GM12874 (cell line): Measurements from ENCODE around the gene ZSWIM1.

Experiments
- TF ChIP-seq, protein P1 (sequence below): IDR thresholded peaks from 2 replicates; pipeline ENCODE4 v1.5.1; 2011; ENCODE audit warnings: low read depth, mild to moderate bottlenecking, control low read depth, low read length, moderate library complexity; ENCODE audit not compliant: insufficient read depth

ZSWIM1 gene

DNA sequence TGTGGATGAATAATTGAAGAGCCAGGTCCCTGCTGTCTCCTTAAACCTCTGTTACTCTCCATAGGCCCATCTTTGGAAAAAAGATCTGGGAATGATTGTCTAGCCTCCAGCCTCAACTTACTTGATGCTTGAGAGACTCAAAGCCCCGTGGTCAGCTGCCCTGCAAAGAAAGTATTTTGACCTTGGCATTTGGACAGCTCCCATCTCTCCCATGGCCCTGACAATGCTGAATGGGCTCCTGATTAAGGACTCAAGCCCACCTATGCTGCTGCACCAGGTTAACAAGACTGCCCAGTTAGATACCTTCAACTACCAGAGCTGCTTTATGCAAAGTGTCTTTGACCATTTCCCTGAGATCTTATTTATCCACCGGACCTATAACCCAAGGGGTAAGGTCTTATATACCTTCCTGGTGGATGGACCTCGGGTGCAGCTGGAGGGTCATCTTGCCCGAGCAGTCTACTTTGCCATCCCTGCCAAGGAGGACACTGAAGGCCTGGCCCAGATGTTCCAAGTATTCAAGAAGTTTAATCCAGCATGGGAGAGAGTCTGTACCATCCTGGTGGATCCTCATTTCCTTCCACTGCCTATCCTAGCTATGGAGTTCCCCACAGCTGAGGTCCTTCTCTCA is 1.6 kb downstream of the ZSWIM1 start:
- TF ChIP-seq, protein P1, sequence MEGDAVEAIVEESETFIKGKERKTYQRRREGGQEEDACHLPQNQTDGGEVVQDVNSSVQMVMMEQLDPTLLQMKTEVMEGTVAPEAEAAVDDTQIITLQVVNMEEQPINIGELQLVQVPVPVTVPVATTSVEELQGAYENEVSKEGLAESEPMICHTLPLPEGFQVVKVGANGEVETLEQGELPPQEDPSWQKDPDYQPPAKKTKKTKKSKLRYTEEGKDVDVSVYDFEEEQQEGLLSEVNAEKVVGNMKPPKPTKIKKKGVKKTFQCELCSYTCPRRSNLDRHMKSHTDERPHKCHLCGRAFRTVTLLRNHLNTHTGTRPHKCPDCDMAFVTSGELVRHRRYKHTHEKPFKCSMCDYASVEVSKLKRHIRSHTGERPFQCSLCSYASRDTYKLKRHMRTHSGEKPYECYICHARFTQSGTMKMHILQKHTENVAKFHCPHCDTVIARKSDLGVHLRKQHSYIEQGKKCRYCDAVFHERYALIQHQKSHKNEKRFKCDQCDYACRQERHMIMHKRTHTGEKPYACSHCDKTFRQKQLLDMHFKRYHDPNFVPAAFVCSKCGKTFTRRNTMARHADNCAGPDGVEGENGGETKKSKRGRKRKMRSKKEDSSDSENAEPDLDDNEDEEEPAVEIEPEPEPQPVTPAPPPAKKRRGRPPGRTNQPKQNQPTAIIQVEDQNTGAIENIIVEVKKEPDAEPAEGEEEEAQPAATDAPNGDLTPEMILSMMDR, result no peak

DNA sequence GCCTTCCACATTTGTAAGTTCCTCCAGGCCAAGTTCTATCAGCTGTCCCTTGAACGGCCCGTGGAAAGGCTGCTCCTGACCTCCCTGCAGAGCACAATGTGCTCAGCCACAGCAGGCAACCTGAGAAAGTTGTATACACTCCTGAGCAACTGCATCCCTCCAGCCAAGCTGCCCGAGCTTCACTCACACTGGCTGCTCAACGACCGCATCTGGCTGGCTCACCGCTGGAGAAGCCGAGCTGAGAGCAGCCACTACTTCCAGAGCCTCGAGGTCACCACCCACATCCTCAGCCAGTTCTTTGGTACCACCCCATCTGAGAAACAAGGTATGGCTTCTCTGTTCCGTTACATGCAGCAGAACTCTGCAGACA is 2.1 kb downstream of the ZSWIM1 start:
- TF ChIP-seq, protein P1, result no peak

DNA sequence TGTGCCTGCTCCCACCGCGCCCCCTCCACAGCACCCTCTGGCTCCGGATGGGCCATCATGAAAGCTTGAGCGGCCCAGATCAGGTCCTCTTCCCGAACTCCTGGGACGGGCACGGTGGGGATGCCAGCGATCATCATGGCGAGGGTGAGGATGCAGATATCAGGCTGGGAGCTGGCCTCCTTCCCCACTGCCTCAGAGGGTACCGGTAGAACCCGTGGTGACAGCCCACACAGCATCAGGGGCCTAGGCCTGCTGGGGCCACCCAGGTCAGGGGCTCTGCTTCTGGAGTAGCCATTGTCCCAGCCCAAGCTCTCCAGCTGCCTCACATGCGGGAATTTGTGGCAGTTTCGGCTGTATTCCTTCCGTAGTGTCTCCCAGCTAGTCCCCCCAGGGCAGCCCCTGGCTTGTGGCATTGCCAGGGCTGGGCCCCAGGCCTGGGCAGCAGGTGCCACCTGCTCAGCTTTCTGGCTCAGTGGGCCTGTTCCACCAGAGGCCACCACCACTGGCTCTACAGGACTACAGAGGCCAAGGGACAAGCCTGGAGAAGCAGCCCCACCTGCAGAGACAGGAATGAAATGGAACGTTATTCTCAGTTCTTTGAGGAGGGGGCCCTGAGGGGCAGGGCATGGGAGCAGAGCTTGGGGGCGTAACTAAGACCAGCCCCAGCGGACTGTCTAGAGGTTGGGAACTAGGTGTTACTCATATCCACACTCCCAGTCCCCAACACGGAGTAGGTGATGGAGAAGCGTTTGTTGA is 5.7 kb downstream of the ZSWIM1 start:
- TF ChIP-seq, protein P1, result no peak

DNA sequence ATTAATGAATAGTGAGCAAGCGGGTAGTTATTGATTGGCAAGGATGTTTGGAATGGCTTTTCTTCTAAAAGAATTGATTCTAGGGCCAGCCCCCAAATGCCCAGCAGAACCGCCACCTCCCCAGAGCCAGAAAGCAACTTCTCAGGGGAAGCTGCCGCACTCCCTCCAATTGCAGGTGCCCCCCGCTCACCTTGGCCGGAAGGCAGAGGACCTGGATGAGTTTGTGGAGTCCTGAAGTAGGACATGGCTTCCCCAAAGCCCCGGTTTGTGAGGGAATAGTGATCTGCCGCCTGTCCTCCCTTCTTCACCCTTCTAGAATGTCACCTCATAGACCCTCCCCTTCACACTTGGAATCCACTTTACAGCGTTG is 6.3 kb downstream of the ZSWIM1 start, which contains the start of gene SPATA25:
Gene SPATA25, minus strand, starts transcription at position 277 of the 370 bp plus-strand sequence. Its CDS starts 32 bp downstream, at position 245.
- TF ChIP-seq, protein P1, result no peak

GRCh38 chr20:45888681-45889080 is 7.7 kb downstream of the ZSWIM1 start:
- TF ChIP-seq, protein P1, result no peak

DNA sequence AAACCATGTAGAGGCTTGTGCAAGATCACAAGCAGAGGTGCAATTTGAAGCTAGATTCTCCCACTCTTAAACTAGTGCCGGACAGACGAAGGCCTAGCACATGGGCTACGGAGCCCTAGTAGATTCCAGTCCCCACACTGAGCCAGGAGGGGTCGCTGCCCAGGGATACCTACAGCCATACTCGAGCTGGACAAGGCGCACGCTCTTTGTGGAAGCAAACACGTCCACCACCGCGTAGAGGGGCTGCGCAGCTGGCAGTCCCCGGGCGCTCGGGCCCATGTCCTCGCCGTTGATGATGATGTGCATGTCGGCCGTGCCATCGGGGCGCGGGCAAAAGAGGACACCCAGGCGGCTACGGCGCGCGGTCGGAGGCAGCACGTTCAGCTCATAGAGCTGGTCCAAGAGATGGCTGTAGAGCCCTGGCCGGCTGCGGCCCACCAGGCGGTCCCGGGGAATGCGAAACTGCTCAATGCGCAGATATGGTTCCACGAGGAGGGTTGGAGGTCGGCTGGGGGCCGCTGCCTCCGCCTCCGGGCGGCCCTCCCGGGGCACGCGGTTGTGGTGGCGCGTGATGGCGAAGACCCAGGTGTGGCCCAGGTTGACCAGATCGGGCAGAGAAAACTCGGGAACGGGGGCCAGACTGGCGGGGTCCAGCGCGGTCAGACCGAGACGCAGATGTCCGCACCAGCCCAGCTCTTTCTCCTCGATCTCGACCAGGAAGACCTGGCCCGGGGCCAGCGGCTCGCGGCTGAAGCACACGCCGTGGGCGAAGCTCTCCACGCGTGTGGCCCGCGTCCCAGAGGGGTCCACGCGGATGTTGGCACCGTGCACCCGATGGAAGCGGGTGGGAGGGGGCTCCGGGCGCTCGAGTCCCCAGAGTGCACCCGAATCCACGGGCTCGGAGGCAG is 9.3 kb downstream of the ZSWIM1 start:
- TF ChIP-seq, protein P1, result peak; percentile 48; the same call in 1 of the 2 replicates
